Smooth muscle cell (in vitro differentiated cells): ENCODE measurements around the gene ACTN4. TPM values are rescaled to one million over a fixed set of nuclear protein-coding genes. Genes with fewer than 3 reads are reported as not detected.

Experiments used
- DNase-seq: peaks from one replicate; lab custom pipeline; 2025; ENCODE audit not compliant: unreplicated experiment; lab: John Stamatoyannopoulos, UW
- H2AFZ ChIP-seq: fragments of 200-600 bp; sonication (generic); 2 replicates; pipeline ENCODE4 v1.6.0; 2016; ENCODE audit warnings: antibody characterized with exemption, low read depth, mild to moderate bottlenecking
- H3F3A ChIP-seq: fragments of 200-600 bp; sonication (generic); 2 replicates; pipeline ENCODE4 v1.6.0; 2017; ENCODE audit warnings: antibody characterized with exemption, low read depth
- H3K27ac ChIP-seq: fragments of 200-600 bp; sonication (generic); 2 replicates; pipeline ENCODE4 v1.5.1; 2016; ENCODE audit warnings: low read depth, mild to moderate bottlenecking
- H3K27me3 ChIP-seq: fragments of 200-600 bp; sonication (generic); 2 replicates; pipeline ENCODE4 v1.6.1; 2016; ENCODE audit warnings: low read depth, mild to moderate bottlenecking
- H3K36me3 ChIP-seq: fragments of 200-600 bp; sonication (generic); 2 replicates; pipeline ENCODE4 v1.5.1; 2016; ENCODE audit warnings: low read depth
- H3K4me1 ChIP-seq: fragments of 200-600 bp; sonication (generic); 2 replicates; pipeline ENCODE4 v1.5.1; 2016; ENCODE audit warnings: low read depth
- H3K4me2 ChIP-seq: fragments of 200-600 bp; sonication (generic); 2 replicates; pipeline ENCODE4 v1.6.0; 2016; ENCODE audit warnings: mild to moderate bottlenecking
- H3K4me3 ChIP-seq: fragments of 200-600 bp; sonication (generic); 2 replicates; pipeline ENCODE4 v1.5.1; 2016; ENCODE audit warnings: mild to moderate bottlenecking
- H3K79me2 ChIP-seq: fragments of 200-600 bp; sonication (generic); 2 replicates; pipeline ENCODE4 v1.6.0; 2016; ENCODE audit warnings: low read depth, mild to moderate bottlenecking
- H3K9ac ChIP-seq: fragments of 200-600 bp; sonication (generic); 2 replicates; pipeline ENCODE4 v1.6.0; 2016; ENCODE audit warnings: low read depth
- H3K9me3 ChIP-seq: fragments of 200-600 bp; sonication (generic); replicated peaks from 2 replicates; pipeline ENCODE4 v1.5.1; 2016; ENCODE audit warnings: low read depth
- H4K20me1 ChIP-seq: fragments of 200-600 bp; sonication (generic); 2 replicates; pipeline ENCODE4 v1.6.0; 2016; ENCODE audit warnings: low read depth
- WGBS: methylation state at CpG from one replicate; pipeline ENCODE4 v1.1.7; 2016; ENCODE audit warnings: low lambda C conversion rate; 5-methylcytosine and 5-hydroxymethylcytosine counted together
- polyA plus RNA-seq: library from polyadenylated mRNA; unstranded; fragments of >200 nt; fragmentation: Nextera tagmentation; extraction: Ambion mirVana; gene quantifications from 2 replicates; pipeline ENCODE4 v1.2.1, GENCODE V29; 2016
- total RNA-seq: library from RNA; depleted of rRNA; stranded (reverse); fragments of >200 nt; gene quantifications from 2 replicates; pipeline ENCODE4 v1.2.3, GENCODE V29; 2014
- TF ChIP-seq, protein P1 (sequence below): fragments of 200-600 bp; sonication (generic); IDR thresholded peaks from 2 replicates; pipeline ENCODE4 v1.5.1; 2017; ENCODE audit warnings: borderline replicate concordance, mild to moderate bottlenecking, antibody characterized with exemption; ENCODE audit not compliant: insufficient read depth, poor library complexity, severe bottlenecking

Gene ACTN4
- total and polyA plus RNA-seq, 2 experiments from 2014 or later, result 53.8 to 311 TPM

DNA sequence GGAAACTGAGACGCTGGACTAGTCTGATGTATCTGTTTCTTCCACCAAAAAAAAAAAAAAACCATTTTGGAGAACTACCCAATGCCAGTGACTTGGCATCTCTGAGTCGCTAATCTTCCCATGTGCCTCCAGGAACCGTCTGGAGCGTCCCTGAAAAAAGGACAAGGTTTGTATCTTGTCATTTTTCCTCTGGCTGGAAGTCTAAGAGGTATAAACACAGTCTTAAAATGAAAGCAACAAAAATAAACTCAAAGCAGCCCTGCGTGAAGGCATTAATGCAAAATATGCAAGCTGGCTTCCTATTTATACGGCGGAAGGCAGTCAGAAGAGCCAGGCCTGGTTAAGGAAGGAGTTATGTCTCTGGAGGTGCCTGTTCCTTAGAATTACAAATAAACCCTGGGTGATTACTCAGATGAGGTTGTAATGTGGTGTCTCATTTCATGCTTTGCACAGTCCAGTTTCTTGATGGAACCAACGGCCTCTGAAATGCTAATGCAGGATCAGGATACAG lies 20.3 kb downstream of the ACTN4 start:
- Histone ChIP-seq H3K36me3 (no peaks in the 10 kb centered on the region), H3F3A (peaks cover 47% of the 10 kb centered on the region), H4K20me1 (peaks cover 46% of the 10 kb centered on the region), H3K4me2 (peak overlapping the region; percentile 73), H3K9me3 (no peaks in the 10 kb centered on the region), H3K4me3 (no peak overlapping the region), H3K9ac (peak overlapping the region; percentile 71), H3K27me3 (no peaks in the 10 kb centered on the region), H2AFZ (no peak overlapping the region), H3K4me1 (peaks cover 76% of the 10 kb centered on the region), H3K27ac (peak overlapping the region; percentile 100), H3K79me2 (peaks cover 87% of the 10 kb centered on the region)
- DNase-seq, result no peak
- 17% methylated on average over 8 of the region's 8 CpGs for WGBS
- TF ChIP-seq, protein P1, sequence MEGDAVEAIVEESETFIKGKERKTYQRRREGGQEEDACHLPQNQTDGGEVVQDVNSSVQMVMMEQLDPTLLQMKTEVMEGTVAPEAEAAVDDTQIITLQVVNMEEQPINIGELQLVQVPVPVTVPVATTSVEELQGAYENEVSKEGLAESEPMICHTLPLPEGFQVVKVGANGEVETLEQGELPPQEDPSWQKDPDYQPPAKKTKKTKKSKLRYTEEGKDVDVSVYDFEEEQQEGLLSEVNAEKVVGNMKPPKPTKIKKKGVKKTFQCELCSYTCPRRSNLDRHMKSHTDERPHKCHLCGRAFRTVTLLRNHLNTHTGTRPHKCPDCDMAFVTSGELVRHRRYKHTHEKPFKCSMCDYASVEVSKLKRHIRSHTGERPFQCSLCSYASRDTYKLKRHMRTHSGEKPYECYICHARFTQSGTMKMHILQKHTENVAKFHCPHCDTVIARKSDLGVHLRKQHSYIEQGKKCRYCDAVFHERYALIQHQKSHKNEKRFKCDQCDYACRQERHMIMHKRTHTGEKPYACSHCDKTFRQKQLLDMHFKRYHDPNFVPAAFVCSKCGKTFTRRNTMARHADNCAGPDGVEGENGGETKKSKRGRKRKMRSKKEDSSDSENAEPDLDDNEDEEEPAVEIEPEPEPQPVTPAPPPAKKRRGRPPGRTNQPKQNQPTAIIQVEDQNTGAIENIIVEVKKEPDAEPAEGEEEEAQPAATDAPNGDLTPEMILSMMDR, result no peak

DNA sequence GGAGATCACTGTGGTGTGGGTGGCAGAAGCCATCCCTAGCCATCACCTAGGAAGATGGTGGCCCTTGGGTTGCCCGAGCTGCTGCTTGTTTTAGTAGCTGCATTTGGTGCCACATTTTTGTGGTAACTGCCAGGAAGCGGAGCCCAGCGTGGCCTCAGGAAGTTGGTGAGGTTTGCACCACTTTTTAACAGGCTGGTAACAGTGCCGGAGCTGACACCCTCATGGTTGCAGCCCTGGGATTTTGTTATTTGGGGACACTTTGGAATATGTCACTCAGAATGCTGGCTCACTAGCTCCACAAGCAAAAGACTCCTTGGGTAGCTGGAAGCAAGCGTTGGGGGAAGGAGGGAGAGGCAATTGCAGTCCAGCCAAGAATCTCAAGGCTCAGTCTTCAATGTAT lies 22.1 kb downstream of the ACTN4 start:
- peaks cover 68% of the 10 kb centered on the region for H3K4me1 ChIP-seq
- no peak overlapping the region for H2AFZ ChIP-seq
- H3K27ac ChIP-seq, result peak overlapping the region; percentile 100
- peaks cover 56% of the 10 kb centered on the region for H3F3A ChIP-seq
- no peak overlapping the region for H3K4me3 ChIP-seq
- TF ChIP-seq, protein P1, result no peak
- peaks cover 27% of the 10 kb centered on the region for H4K20me1 ChIP-seq
- H3K4me2 ChIP-seq, result peak overlapping the region; percentile 73
- WGBS, result 83% methylated on average over 5 of the region's 5 CpGs
- no peak overlapping the region for H3K9ac ChIP-seq
- H3K79me2 ChIP-seq, result peaks cover 82% of the 10 kb centered on the region
- H3K9me3 ChIP-seq, result no peaks in the 10 kb centered on the region
- DNase-seq, result no peak
- H3K27me3 ChIP-seq, result no peaks in the 10 kb centered on the region
- no peaks in the 10 kb centered on the region for H3K36me3 ChIP-seq

DNA sequence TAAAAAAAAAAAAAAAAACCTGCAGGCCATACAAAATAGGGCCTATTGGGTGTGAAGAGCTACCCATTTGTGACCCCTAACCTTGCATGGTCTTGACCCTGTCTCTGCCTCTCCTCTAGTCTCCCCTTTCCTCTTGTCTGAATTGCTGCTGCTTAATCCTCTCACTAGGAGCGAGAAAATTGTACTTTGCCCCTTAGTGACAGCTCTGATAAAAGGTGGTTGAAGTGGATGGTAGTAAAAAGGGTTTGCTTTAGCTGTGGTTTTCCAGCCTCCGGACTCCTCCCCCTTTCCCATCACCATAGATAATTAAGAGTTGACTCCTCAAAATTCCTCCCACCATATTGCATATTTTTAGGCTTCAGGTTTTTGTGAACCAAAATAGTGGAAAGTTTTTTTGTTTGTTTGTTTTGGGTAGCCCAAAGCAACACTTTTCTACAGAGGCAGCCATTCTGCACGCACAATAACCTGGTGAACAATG lies 23.5 kb downstream of the ACTN4 start:
- H3K27me3 ChIP-seq, result no peaks in the 10 kb centered on the region
- WGBS, result 27% methylated on average over 3 of the region's 3 CpGs
- H3F3A ChIP-seq, result peaks cover 64% of the 10 kb centered on the region
- no peak overlapping the region for H2AFZ ChIP-seq
- TF ChIP-seq, protein P1, result no peak
- no peaks in the 10 kb centered on the region for H3K36me3 ChIP-seq
- H3K9ac ChIP-seq, result peak overlapping the region; percentile 3
- H3K4me1 ChIP-seq, result peaks cover 68% of the 10 kb centered on the region
- peaks cover 75% of the 10 kb centered on the region for H3K79me2 ChIP-seq
- H3K27ac ChIP-seq, result peak overlapping the region; percentile 100
- no peak for DNase-seq
- H4K20me1 ChIP-seq, result peaks cover 18% of the 10 kb centered on the region
- no peaks in the 10 kb centered on the region for H3K9me3 ChIP-seq
- peak overlapping the region; percentile 73 for H3K4me2 ChIP-seq
- H3K4me3 ChIP-seq, result no peak overlapping the region

DNA sequence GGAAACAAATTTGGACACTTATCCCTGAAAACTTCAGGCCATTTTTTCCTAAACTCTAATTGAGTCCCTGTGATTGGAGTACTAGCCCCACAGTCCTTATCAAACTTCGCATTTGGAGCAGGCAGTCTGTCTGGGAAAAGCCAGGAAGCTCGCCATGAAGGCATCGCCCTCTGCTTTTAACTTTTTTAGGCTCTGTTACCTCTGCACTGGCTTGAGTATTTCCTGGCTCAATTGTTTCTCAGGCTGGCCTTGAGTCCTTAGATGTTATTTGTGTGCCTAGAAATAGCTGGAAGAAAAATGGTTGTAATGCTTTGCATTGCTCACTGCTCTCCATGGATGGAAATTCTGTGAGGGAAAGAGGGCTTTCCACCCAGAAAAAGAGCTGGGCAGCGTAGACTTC lies 24.2 kb downstream of the ACTN4 start:
- H3F3A ChIP-seq, result peaks cover 57% of the 10 kb centered on the region
- peak overlapping the region; percentile 3 for H3K9ac ChIP-seq
- no peak for DNase-seq
- TF ChIP-seq, protein P1, result no peak
- no peaks in the 10 kb centered on the region for H3K36me3 ChIP-seq
- H3K27me3 ChIP-seq, result no peaks in the 10 kb centered on the region
- WGBS, result 60% methylated on average over 4 of the region's 4 CpGs
- peaks cover 18% of the 10 kb centered on the region for H4K20me1 ChIP-seq
- H3K27ac ChIP-seq, result peak overlapping the region; percentile 100
- no peak overlapping the region for H3K4me3 ChIP-seq
- H2AFZ ChIP-seq, result no peak overlapping the region
- peak overlapping the region; percentile 73 for H3K4me2 ChIP-seq
- no peaks in the 10 kb centered on the region for H3K9me3 ChIP-seq
- peaks cover 68% of the 10 kb centered on the region for H3K79me2 ChIP-seq
- peaks cover 62% of the 10 kb centered on the region for H3K4me1 ChIP-seq
